PC-3 (cell line): ENCODE results near the gene TAPT1.

Experiments used
- EZH2 ChIP-seq: fragments of 300-600 bp; sonication (generic); IDR thresholded peaks from one replicate; pipeline ENCODE4 v1.6.1; 2017; ENCODE audit warnings: antibody characterized with exemption, mild to moderate bottlenecking, low read length; ENCODE audit not compliant: unreplicated experiment
- EZH2phosphoT487 ChIP-seq: fragments of 300-600 bp; sonication (generic); IDR thresholded peaks from 2 replicates; pipeline ENCODE4 v1.6.1; 2018; ENCODE audit warnings: mild to moderate bottlenecking, antibody characterized with exemption, low read length, borderline replicate concordance
- TF ChIP-seq, protein P1 (sequence below): fragments of 300-600 bp; sonication (generic); conservative IDR thresholded peaks from 2 replicates; pipeline ENCODE4 v1.5.1; 2017; ENCODE audit warnings: antibody characterized with exemption, low read depth, mild to moderate bottlenecking, low read length

DNA sequence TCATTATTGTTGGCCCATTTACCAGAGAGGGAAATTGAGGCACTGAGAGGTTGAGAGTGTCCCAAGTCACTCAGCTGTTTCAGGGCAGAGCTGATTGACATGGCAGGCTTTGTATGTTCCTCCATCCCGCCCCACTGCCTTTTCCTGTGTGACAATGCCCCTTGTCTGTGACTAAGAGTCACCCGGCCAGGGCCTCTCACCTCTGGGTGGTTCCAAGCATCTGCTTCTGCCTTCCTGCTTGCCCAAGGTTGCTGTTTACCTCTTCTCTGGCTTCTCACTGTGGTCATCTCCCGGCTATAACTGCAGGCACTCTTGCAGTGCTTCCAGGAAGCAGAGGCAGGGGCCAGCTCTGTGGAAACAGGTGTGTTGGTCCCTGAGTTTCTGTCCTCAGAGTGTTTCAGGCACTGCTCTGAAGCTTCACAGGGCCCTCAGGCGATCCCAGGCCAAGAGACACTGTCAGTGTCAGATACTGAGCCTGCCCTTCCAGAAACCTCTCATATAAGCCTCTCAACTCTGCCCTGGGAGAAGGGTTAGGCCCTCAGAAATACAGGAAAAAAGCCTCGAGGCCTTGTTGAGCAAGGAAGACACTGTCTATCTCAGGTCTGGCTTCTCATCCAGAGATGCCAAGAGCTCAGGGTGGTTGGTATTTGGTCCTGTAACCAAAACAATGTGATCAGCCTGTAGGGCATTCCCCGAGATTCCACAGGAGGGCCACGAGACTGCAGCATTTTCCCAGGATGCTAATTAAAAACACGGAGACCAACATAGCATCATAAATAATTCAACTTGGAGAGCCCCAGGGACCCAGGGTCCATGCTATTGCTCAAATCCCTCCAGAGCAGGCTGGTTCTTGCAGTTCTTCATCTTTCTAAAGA, 100.5 kb downstream of the TAPT1 start:
- TF ChIP-seq EZH2 (no peak), EZH2phosphoT487 (no peak)
- TF ChIP-seq, protein P1, sequence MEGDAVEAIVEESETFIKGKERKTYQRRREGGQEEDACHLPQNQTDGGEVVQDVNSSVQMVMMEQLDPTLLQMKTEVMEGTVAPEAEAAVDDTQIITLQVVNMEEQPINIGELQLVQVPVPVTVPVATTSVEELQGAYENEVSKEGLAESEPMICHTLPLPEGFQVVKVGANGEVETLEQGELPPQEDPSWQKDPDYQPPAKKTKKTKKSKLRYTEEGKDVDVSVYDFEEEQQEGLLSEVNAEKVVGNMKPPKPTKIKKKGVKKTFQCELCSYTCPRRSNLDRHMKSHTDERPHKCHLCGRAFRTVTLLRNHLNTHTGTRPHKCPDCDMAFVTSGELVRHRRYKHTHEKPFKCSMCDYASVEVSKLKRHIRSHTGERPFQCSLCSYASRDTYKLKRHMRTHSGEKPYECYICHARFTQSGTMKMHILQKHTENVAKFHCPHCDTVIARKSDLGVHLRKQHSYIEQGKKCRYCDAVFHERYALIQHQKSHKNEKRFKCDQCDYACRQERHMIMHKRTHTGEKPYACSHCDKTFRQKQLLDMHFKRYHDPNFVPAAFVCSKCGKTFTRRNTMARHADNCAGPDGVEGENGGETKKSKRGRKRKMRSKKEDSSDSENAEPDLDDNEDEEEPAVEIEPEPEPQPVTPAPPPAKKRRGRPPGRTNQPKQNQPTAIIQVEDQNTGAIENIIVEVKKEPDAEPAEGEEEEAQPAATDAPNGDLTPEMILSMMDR, result no peak
